CD4-positive, alpha-beta T cell treated with Interleukin-17A for 1 hour (primary cell): ENCODE measurements around the gene SNTG2.
"Not testable (repeated sequence)": the region's sequence is repeated elsewhere in the genome, so short reads cannot be mapped to it uniquely, and the experiment has no call there.

Experiments
- DNase-seq: peaks from one replicate; pipeline ENCODE4 v3.0.0-alpha.2; 2020

SNTG2 gene

GRCh38 chr2:1209246-1209645 lies 258.6 kb downstream of the SNTG2 start:
- no peak for DNase-seq

GRCh38 chr2:1209761-1210160 lies 259.1 kb downstream of the SNTG2 start:
- DNase-seq: no peak

GRCh38 chr2:1210352-1210751 lies 259.7 kb downstream of the SNTG2 start:
- no peak for DNase-seq

- DNase-seq: no peak
Observed at GRCh38 chr2:1219901-1220573, 269.4 kb downstream of the SNTG2 start.

- DNase-seq: no peak
Observed at GRCh38 chr2:1222056-1222455, 271.4 kb downstream of the SNTG2 start.

- DNase-seq: no peak
Observed at GRCh38 chr2:1223791-1224190, 273.1 kb downstream of the SNTG2 start.

GRCh38 chr2:1224901-1225300 lies 274.3 kb downstream of the SNTG2 start:
- DNase-seq: no peak

- DNase-seq: no peak
Observed at GRCh38 chr2:1226766-1227165, 276.1 kb downstream of the SNTG2 start.

- no peak for DNase-seq
Observed at GRCh38 chr2:1227274-1227900, 276.7 kb downstream of the SNTG2 start.

GRCh38 chr2:1229596-1229995 lies 278.9 kb downstream of the SNTG2 start:
- DNase-seq: not testable (repeated sequence)

GRCh38 chr2:1230155-1230893 lies 279.7 kb downstream of the SNTG2 start:
- DNase-seq: no peak

- DNase-seq: no peak
Observed at GRCh38 chr2:1231466-1232063, 280.9 kb downstream of the SNTG2 start.

GRCh38 chr2:1233281-1233680 lies 282.6 kb downstream of the SNTG2 start:
- DNase-seq: no peak

- no peak for DNase-seq
Observed at GRCh38 chr2:1234731-1235308, 284.2 kb downstream of the SNTG2 start.

GRCh38 chr2:1235806-1236205 lies 285.2 kb downstream of the SNTG2 start:
- no peak for DNase-seq

- no peak for DNase-seq
Observed at GRCh38 chr2:1236606-1237005, 286.0 kb downstream of the SNTG2 start.

GRCh38 chr2:1237783-1238182 lies 287.1 kb downstream of the SNTG2 start:
- DNase-seq: no peak

GRCh38 chr2:1238598-1239138 lies 288.0 kb downstream of the SNTG2 start:
- no peak for DNase-seq

- DNase-seq: no peak
Observed at GRCh38 chr2:1245193-1245592, 294.5 kb downstream of the SNTG2 start.

GRCh38 chr2:1246239-1246638 lies 295.6 kb downstream of the SNTG2 start:
- no peak for DNase-seq

- no peak for DNase-seq
Observed at GRCh38 chr2:1246991-1247390, 296.3 kb downstream of the SNTG2 start.

GRCh38 chr2:1248187-1248586 lies 297.5 kb downstream of the SNTG2 start:
- no peak for DNase-seq
